GM12878 (cell line): ENCODE results near the gene MRPL20. TPM values are rescaled to one million over a fixed set of nuclear protein-coding genes. Genes with fewer than 3 reads are reported as not detected.

Experiments
- ATAC-seq: fragments of 200-7000 bp; cut with Tn5 transposase; 3 replicates; pipeline ENCODE4 v1.9.1; 2020; ENCODE audit warnings: mild to moderate bottlenecking, moderate library complexity
- BruUV-seq: library from RNA; stranded (reverse); fragments of 400-500 nt; replicated peaks from 2 replicates; lab custom pipeline; 2021; lab: Mats Ljungman, UMichigan
- CTCF ChIA-PET: fragments of 300-600 bp; sonication (Branson Sonifier 250); formaldehyde crosslinking; extraction: SDS; loops from one replicate; lab custom pipeline; 2021; ENCODE audit warnings: inconsistent platforms; lab: Yijun Ruan, JAX
- POLR2A ChIA-PET: fragments of 350-600 bp; formaldehyde crosslinking; extraction: SDS; loops from one replicate; lab custom pipeline; 2021; ENCODE audit warnings: inconsistent platforms; lab: Charles Lee
- RAD21 ChIA-PET: fragments of 300-600 bp; sonication (Branson Sonifier 250); formaldehyde crosslinking; loops from one replicate; lab custom pipeline; 2023; ENCODE audit warnings: antibody characterized with exemption; ENCODE audit not compliant: unreplicated experiment; lab: Charles Lee
- SMC1A ChIA-PET: fragments of 300-600 bp; sonication (Branson Sonifier 250); formaldehyde crosslinking; loops from one replicate; lab custom pipeline; 2023; ENCODE audit not compliant: unreplicated experiment, uncharacterized antibody; lab: Charles Lee
- DNase-seq: peaks from one replicate; pipeline ENCODE4 v3.0.0-alpha.2; 2011; ENCODE audit warnings: low read depth, low spot score
- FAIRE-seq: peaks from 3 replicates; lab custom pipeline; 2011; peaks lifted over from hg19 to GRCh38; lab: Jason Lieb, UNC
- H2AFZ ChIP-seq: 2 replicates; pipeline ENCODE4 v1.6.0; 2011; ENCODE audit warnings: low read depth, low read length, control low read depth; ENCODE audit not compliant: control insufficient read depth
- H3K27ac ChIP-seq: 2 replicates; pipeline ENCODE4 v1.5.1; 2011; ENCODE audit warnings: control low read depth; ENCODE audit not compliant: control insufficient read depth, insufficient read depth
- H3K27me3 ChIP-seq, 2 experiments: replicated peaks in 1 of 2; 2 replicates each; pipeline versions ENCODE4 v1.6.0 to v1.6.1; 2011; ENCODE audit warnings: low read length in 1 of 2; ENCODE audit not compliant: control insufficient read depth in 2 of 2, insufficient read depth in 2 of 2
- H3K36me3 ChIP-seq, 2 experiments: 2 replicates each; pipeline ENCODE4 v1.5.1; 2011; ENCODE audit warnings: low read length in 1 of 2; ENCODE audit not compliant: control insufficient read depth in 2 of 2, insufficient read depth in 2 of 2
- H3K4me1 ChIP-seq: 2 replicates; pipeline ENCODE4 v1.6.1; 2011; ENCODE audit warnings: mild to moderate bottlenecking, low read length, moderate library complexity, mixed read lengths; ENCODE audit not compliant: control insufficient read depth, insufficient read depth
- H3K4me2 ChIP-seq: 2 replicates; pipeline ENCODE4 v1.6.0; 2011; ENCODE audit warnings: control low read depth; ENCODE audit not compliant: control insufficient read depth, insufficient read depth
- H3K4me3 ChIP-seq: fragments of 200-600 bp; sonication (generic); 2 replicates; pipeline ENCODE4 v1.5.1; 2016
- H3K79me2 ChIP-seq: 2 replicates; pipeline ENCODE4 v1.6.0; 2011; ENCODE audit warnings: low read length; ENCODE audit not compliant: control insufficient read depth, insufficient read depth
- H3K9ac ChIP-seq: 2 replicates; pipeline ENCODE4 v1.8.0; 2011; ENCODE audit warnings: low read length, control low read depth, mixed read lengths; ENCODE audit not compliant: control insufficient read depth, insufficient read depth
- H3K9me3 ChIP-seq: replicated peaks from 3 replicates; pipeline ENCODE4 v1.5.1; 2011; ENCODE audit warnings: mild to moderate bottlenecking, low read length; ENCODE audit not compliant: control insufficient read depth, insufficient read depth
- H4K20me1 ChIP-seq: 2 replicates; pipeline ENCODE4 v1.6.0; 2011; ENCODE audit not compliant: control insufficient read depth, insufficient read depth
- EED ChIP-seq: sonication (generic); IDR thresholded peaks from 2 replicates; pipeline ENCODE4 v1.6.1; 2016; ENCODE audit warnings: antibody characterized with exemption, low read depth
- MAX ChIP-seq: IDR thresholded peaks from 2 replicates; pipeline ENCODE4 v1.6.1; 2012; ENCODE audit warnings: low read depth, low read length, improper control_type of control experiment
- NFYB ChIP-seq: IDR thresholded peaks from 2 replicates; pipeline ENCODE4 v1.6.1; 2011; ENCODE audit warnings: low read depth, mild to moderate bottlenecking, low read length, improper control_type of control experiment, moderate library complexity; ENCODE audit not compliant: insufficient read depth
- RAD21 ChIP-seq: IDR thresholded peaks from 2 replicates; pipeline ENCODE4 v1.6.1; 2011; ENCODE audit warnings: mild to moderate bottlenecking, low read depth, low read length, moderate library complexity; ENCODE audit not compliant: insufficient read depth
- SMC3 ChIP-seq: IDR thresholded peaks from 2 replicates; pipeline ENCODE4 v1.6.1; 2011; ENCODE audit warnings: low read length, improper control_type of control experiment, borderline replicate concordance
- SPI1 ChIP-seq: IDR thresholded peaks from 2 replicates; pipeline ENCODE4 v1.6.1; 2011; ENCODE audit warnings: low read depth, mild to moderate bottlenecking, low read length, moderate library complexity, borderline replicate concordance; ENCODE audit not compliant: insufficient read depth
- ZBTB4 ChIP-seq: fragments of 450-650 bp; formaldehyde crosslinking; IDR thresholded peaks from 2 replicates; pipeline ENCODE4 v1.4.0; 2022; ENCODE audit warnings: mild to moderate bottlenecking, moderate library complexity
- WGBS: methylation state at CpG from one replicate; pipeline ENCODE4 v1.1.6; 2016; ENCODE audit warnings: low lambda C conversion rate; ENCODE audit not compliant: insufficient replicate concordance, insufficient coverage; ENCODE audit errors: missing lambda C conversion rate; 5-methylcytosine and 5-hydroxymethylcytosine counted together
- in situ Hi-C: fragments of 300-500 bp; cut with MboI; formaldehyde crosslinking; loops from 9 replicates; pipeline ENCODE4 v1.14.3; 2018; ENCODE audit warnings: mixed read lengths
- intact Hi-C: fragments of 100-400 bp; cut with micrococcal nuclease; formaldehyde crosslinking; loops from one replicate; pipeline ENCODE4 v1.14.2; 2022; ENCODE audit not compliant: unreplicated experiment
- polyA plus RNA-seq, 11 experiments: library from polyadenylated mRNA; depleted of rRNA in 4 of 11; unstranded in 6 of 11; stranded (reverse) in 5 of 11; fragments of >200 nt; fragmentation: Nextera tagmentation in 4 of 11; fragmentation: Illumina TruSeq in 1 of 11; extraction: Ambion mirVana in 4 of 11; extraction: Trizol in 1 of 11; gene quantifications; 1 replicate in 1 of 11; 2 replicates in 10 of 11; pipeline versions ENCODE4 v1.2.1 to v1.2.3, GENCODE V29; 2011 to 2016; ENCODE audit warnings: inconsistent platforms in 2 of 11, missing spikeins in 2 of 11, low read depth in 1 of 11
- total RNA-seq, 4 experiments: library from RNA; depleted of rRNA in 3 of 4; stranded (reverse); fragments of >200 nt in 3 of 4; fragmentation: Illumina TruSeq in 1 of 4; extraction: Trizol in 1 of 4; gene quantifications; 2 replicates each; pipeline versions ENCODE4 v1.2.1 to v1.2.3, GENCODE V29; 2013 to 2021

The MRPL20 gene
- total and polyA plus RNA-seq, 10 of the 15 experiments (the other 5 are each of a cell fraction or from before 2014, with no cell fraction given) = 129 to 525 (median 255) TPM

GRCh38 chr1:1356796-1357401, 50.2 kb downstream of the MRPL20 start:
- SMC1A ChIA-PET = no interaction called here
- no peak overlapping the region for H3K4me3 ChIP-seq
- H3K4me1 ChIP-seq = peaks cover 5% of the 10 kb centered on the region
- CTCF ChIA-PET = no interaction called here
- H4K20me1 ChIP-seq = no peaks in the 10 kb centered on the region
- H3K36me3 ChIP-seq = no peaks in the 10 kb centered on the region
- H3K27ac ChIP-seq = no peak overlapping the region
- BruUV-seq = no TSS peak
- no peaks in the 10 kb centered on the region for H3K9me3 ChIP-seq
- H3K27me3 ChIP-seq = peaks cover 0 to 3% of the 10 kb centered on the region in 2 experiments; a peak in 2 of 4 replicates
- H2AFZ ChIP-seq = no peak overlapping the region
- intact Hi-C loops (no loop called here), in situ Hi-C loops (no loop called here)
- FAIRE-seq (no peak), DNase-seq (no peak), ATAC-seq (peak; percentile 16; the same call in 2 of the 3 replicates)
- TF ChIP-seq NFYB = no peak
- no peak for TF ChIP-seq RAD21
- RAD21 ChIA-PET = no interaction called here
- POLR2A ChIA-PET = no interaction called here
- no peak overlapping the region for H3K4me2 ChIP-seq
- WGBS = 39% methylated on average over 26 of the region's 26 CpGs
- no peak overlapping the region for H3K9ac ChIP-seq
- no peaks in the 10 kb centered on the region for H3K79me2 ChIP-seq

- BruUV-seq = no TSS peak
- H3K9me3 ChIP-seq = no peaks in the 10 kb centered on the region
- no peak overlapping the region for H2AFZ ChIP-seq
- H3K27ac ChIP-seq = no peak overlapping the region
- DNase-seq = no peak
- POLR2A ChIA-PET = no interaction called here
- FAIRE-seq = no peak
- intact Hi-C loops (no loop called here), in situ Hi-C loops (no loop called here)
- no peak overlapping the region for H3K4me2 ChIP-seq
- SMC1A ChIA-PET = no interaction called here
- H3K4me1 ChIP-seq = peaks cover 5% of the 10 kb centered on the region
- RAD21 ChIA-PET = no interaction called here
- H4K20me1 ChIP-seq = no peaks in the 10 kb centered on the region
- WGBS = 0% methylated on average over 2 of the region's 8 CpGs
- H3K4me3 ChIP-seq = no peak overlapping the region
- CTCF ChIA-PET = no interaction called here
- H3K36me3 ChIP-seq = no peaks in the 10 kb centered on the region
- H3K27me3 ChIP-seq = peaks cover 0 to 3% of the 10 kb centered on the region in 2 experiments; a peak in 2 of 4 replicates
- ATAC-seq = no peak
- no peaks in the 10 kb centered on the region for H3K79me2 ChIP-seq
- no peak overlapping the region for H3K9ac ChIP-seq
- TF ChIP-seq EED (no peak), SMC3 (no peak), ZBTB4 (no peak), SPI1 (no peak), MAX (no peak)
These were observed 50.8 kb downstream of the MRPL20 start for GRCh38 chr1:1356166-1356795.
